ENCODE data around the gene PRPH. TPM values are rescaled to one million over a fixed set of nuclear protein-coding genes. Genes with fewer than 3 reads are reported as not detected.
A peak's percentile ranks its signal among the peaks of the same experiment; 100 is the strongest.

Gene PRPH
- total and polyA plus RNA-seq, 11 donors = 0.11 to 0.70 (median 0.40) TPM; not detected in 5

- intact Hi-C loops (cut with DNase I) = no loop called here
- Histone ChIP-seq H3K36me3 (no peaks in the 10 kb centered on the region), H3K27ac (no peak overlapping the region), H3K9me3 (no peaks in the 10 kb centered on the region), H3K4me3 (no peak overlapping the region), H3K4me1 (peaks cover 0 to 19% (median 3%) of the 10 kb centered on the region in 12 donors), H3K27me3 (peaks cover 0 to 19% (median 13%) of the 10 kb centered on the region in 9 donors)
- TF ChIP-seq CTCF (IDR thresholded peaks at IDR 0.05) (no peak), POLR2A (IDR thresholded peaks at IDR 0.05) (no peak)
- 94 to 97% (median 97%) methylated on average over 12 of the region's 12 CpGs for WGBS, 4 donors
- no peak for DNase-seq
- no peak for ATAC-seq
Measured at GRCh38 chr12:49328816-49329215, 33.9 kb downstream of the PRPH start.

GRCh38 chr12:49330032-49330619, 35.2 kb downstream of the PRPH start:
- Histone ChIP-seq H3K4me1 (peaks cover 0 to 19% (median 3%) of the 10 kb centered on the region in 12 donors), H3K27me3 (peaks cover 11 to 32% (median 26%) of the 10 kb centered on the region in 9 donors), H3K36me3 (no peaks in the 10 kb centered on the region), H3K4me3 (no peak overlapping the region), H3K27ac (no peak overlapping the region), H3K9me3 (no peaks in the 10 kb centered on the region)
- no peak for DNase-seq
- ATAC-seq = no peak
- TF ChIP-seq POLR2A (IDR thresholded peaks at IDR 0.05) (no peak), CTCF (IDR thresholded peaks at IDR 0.05) (no peak)
- intact Hi-C loops (cut with DNase I) = no loop called here
- WGBS, 4 donors = 88 to 96% (median 90%) methylated on average over 5 to 7 of the region's 7 CpGs

GRCh38 chr12:49330631-49331379, 35.9 kb downstream of the PRPH start:
- WGBS, 4 donors = 71 to 84% (median 81%) methylated on average over 9 to 14 of the region's 14 CpGs
- peak in 2 of 4 donors; percentile 4 to 9 for ATAC-seq
- intact Hi-C loops (cut with DNase I) = no loop called here
- H3K9me3 ChIP-seq = no peaks in the 10 kb centered on the region
- H3K4me3 ChIP-seq = no peak overlapping the region
- TF ChIP-seq CTCF (IDR thresholded peaks at IDR 0.05) = no peak
- no peak for TF ChIP-seq POLR2A (IDR thresholded peaks at IDR 0.05)
- DNase-seq = no peak
- H3K27me3 ChIP-seq = peaks cover 17 to 38% (median 33%) of the 10 kb centered on the region in 9 donors
- H3K27ac ChIP-seq = no peak overlapping the region
- no peaks in the 10 kb centered on the region for H3K36me3 ChIP-seq
- H3K4me1 ChIP-seq = peaks cover 0 to 19% (median 3%) of the 10 kb centered on the region in 12 donors

Data from heart left ventricle (tissue), 16 donors.